CD4-positive, alpha-beta T cell treated with Interleukin-21 for 1 hour (primary cell): ENCODE measurements around the gene PRKCA.

Experiments
- DNase-seq: peaks from one replicate; pipeline ENCODE4 v3.0.0-alpha.2; 2020

PRKCA gene

GRCh38 chr17:66727634-66728570 is 425.5 kb downstream of the PRKCA start:
- peak; percentile 28 for DNase-seq

DNA sequence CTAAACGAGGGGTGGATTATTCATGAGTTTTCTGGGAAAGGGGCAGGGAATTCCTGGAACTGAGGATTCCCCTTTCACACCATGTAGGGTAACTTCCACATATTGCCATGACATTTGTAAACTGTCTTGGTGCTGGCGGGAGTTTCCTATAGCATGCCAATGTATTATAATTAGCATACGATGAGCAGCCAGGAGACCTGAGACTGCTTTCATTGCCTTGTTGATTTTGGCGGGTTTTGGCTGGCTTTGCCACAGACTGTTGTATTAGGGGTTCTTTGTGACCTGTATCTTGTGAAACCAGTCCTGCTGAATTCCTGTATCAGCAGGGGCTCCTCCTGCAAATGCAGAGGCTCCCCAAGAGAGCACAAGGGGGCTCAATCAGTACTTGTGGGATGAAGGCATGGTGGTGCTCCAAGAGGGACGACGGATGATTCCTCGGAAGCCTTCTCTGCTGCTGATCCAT is 428.1 kb downstream of the PRKCA start:
- no peak for DNase-seq

GRCh38 chr17:66733759-66734158 is 431.3 kb downstream of the PRKCA start:
- DNase-seq: no peak

DNA sequence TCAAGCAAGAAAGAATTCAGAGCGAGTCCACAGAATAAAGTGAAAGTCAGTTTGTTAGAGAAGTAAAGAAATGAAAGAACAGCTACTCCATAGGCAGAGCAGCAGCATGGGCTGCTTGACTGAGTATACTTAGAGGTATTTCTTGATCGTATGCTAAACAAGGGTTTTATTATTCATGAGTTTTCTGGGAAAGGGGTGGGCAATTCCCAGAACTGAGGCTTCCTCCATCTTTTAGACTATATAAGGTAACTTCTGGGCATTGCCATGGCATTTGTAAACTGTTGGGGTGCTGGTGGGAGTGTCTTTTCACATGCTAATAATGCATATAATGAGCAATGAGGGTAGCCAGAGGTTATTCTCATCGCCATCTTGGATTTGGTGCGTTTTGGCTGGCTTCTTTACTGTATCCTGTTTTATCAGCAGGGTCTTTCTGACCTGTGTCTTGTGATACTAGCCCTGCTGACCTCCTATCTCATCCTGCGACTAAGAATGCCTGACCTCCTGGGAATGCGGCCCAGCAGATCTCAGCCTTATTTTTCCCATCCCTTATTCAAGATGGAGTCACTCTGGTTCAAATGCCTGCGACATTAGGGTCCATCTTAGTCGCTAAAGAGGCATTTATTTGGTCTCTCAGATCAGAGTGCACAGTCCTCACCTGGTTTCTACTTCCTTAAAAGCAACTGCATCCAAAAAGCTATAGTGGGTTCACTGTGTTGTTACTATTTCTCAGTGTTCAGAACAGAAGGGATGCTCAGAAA is 432.0 kb downstream of the PRKCA start:
- DNase-seq: no peak

DNA sequence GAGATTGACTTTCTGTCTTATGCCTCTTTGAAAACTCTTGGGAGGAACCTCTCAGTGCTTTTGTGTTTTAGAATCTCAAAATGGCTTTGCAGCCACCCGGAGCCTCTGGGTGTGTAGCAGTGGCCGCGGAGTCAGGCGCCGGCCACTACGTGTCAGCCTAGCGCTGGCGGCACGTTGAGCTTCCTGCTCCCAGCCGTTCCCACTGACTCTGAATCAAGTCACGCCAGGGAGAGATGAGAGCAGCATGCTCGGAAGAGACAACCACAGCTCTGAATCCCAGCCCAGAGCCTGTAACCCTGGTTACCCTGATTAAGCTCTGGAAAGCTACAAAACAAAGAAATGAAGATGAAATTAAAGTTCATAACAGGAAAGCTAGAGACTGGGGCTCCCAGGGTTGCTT is 435.1 kb downstream of the PRKCA start:
- DNase-seq: no peak

GRCh38 chr17:66738301-66738700 is 435.9 kb downstream of the PRKCA start:
- no peak for DNase-seq

DNA sequence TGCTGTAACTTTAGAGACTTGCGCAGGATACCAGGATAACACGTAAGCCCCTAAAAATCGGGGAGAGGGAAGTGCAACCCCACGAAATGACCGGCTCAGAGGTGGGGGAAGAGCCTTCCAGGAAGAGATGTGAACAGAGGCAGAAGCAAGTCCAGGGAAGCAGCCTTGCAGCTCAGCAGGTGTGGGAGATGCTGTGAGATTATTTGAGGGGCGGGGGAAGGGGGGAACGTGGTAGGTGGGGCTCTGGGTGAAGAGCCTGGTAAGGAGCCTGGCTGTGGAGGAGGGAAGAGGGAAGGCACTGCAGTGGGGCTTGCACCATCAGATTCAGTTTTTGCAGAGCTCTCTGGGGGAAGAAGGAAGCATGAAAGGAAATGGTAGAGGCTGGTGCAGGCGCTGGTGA is 437.1 kb downstream of the PRKCA start:
- no peak for DNase-seq

DNA sequence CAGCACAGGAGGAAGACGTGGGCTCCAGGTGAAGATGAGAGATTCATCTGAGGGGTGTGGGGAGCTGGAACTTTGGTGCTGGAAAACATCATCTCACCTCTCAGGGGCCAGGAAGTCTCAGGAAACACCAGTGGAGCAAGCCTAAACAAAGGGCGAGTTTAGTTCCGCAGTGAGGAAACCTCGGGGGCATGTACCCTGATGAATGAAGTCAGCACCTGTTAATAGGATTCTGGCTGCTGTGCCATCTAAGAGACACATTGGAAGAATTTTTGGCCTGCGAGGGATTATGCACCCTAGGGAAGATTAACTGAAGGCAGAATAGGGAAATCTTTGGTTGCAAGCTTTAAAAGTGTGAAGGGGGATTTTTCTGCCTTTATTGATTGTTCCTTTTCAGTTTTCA is 437.8 kb downstream of the PRKCA start:
- no peak for DNase-seq

- DNase-seq: no peak
Measured at GRCh38 chr17:66743511-66743910, 441.1 kb downstream of the PRKCA start.

- DNase-seq: no peak
Measured at GRCh38 chr17:66746736-66747135, 444.3 kb downstream of the PRKCA start.

DNA sequence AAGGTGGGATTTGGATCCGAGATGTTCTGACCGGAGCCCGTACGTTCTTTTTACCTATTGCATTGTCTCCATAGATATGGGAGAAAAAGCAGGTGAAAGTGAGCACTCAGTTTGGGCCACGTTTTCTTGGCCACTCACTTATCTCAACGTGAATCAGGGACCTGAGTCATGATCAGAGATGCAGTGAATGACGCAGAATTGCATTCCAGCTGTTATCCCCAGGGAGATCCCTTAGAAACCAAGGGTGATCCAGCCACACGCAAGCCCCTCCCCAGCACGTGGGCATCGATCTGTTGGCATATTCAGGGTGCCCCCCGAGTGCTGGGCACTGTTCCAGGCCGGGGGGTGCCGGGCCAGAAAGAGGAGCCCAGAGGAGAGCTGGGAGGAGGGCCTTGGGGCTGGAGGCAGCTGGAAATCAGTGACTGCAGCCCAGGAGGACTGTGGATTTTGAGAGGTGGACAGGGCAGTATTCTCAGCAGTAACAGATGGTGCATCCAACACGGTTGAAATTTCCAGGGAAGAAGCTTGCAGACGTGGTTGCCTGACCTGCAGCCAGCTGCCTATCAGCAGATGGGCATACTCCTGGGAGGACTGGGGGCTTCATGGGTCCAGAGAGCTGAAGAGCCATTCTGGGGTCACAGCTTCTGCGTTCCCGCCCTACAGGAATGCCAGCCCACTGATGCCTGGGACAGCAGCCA is 445.3 kb downstream of the PRKCA start:
- no peak for DNase-seq

GRCh38 chr17:66748578-66748977 is 446.2 kb downstream of the PRKCA start:
- no peak for DNase-seq

DNA sequence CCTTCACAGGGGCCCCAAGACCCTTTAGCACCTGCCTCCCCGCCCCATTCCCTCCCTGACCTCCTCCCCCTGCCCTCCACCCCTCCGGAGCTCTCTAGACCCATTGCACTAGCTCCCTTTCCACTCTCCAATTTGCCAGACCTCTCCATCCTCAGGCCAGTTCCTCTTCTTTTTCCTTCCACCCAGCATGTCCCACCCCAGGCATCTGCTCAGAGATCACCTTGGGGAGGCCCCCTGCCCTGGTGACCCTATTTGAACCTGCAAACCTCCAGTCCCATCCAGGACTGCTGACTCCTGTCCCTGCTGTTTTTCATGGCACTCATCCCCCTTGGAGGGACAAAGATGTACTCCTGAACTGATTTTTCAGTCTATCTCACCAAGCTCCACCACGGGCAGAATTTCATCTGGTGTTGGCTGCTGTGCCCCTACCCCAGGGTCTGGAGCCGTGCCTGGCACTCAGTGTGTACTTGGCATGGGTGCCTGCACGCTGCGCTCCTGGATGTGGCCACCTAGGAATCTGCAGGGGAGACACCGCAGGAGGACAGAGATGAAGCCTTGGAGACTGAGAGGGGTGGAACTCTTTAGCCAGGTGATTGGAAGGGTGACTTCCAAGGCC is 446.9 kb downstream of the PRKCA start:
- DNase-seq: no peak

GRCh38 chr17:66750116-66750515 is 447.7 kb downstream of the PRKCA start:
- no peak for DNase-seq

DNA sequence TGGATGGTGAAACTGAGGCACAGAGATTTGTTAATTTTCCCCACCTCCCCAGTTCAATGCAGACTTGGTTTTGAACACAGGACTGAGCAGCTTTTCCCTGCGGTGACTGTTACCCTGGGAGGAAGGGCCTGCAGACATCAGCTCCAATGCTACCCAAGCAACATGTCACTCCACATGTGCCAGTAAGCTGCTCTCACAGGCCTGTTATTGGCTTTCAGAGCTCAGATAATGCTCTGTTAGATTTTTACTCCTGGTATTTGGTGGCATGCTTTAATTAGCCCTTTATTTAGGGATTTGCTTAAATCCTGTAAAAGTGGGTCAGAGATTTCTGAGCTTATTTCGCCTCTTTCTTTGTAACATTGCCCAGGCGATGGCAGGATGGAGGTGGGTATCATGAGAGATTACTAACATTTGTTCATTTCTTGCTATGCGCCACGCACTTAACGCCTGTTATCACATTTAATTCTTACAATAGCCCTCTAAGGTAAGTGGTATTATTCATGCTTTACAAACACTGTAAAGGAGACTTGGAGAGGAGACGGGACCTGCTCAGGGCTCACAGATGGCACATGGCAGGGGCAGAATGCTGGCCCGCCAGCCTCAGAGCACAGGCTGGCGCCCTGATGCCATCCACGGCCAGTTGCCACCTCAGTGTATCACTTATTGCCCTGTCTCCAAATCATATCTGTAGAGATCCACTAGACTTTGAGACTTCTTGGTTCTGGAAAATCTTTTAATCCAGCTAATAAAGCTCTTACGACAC is 448.5 kb downstream of the PRKCA start:
- no peak for DNase-seq

DNA sequence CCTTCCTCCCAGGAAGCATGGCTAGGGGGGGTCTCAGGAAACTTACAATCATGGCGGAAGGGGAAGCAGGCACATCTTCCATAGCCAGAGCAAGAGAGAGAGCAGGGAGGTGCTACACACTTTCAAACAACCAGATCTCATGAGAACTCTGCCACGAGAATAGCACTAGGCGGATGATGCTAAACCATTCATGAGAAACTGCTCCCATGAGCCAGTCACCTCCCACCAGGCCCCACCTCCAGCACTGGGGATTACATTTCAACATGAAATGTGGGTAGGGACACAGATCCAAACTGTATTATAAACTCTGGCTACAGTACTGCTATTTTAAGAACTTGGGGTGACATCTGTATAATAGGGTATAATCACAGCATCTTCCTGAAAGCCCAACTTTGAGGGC is 449.4 kb downstream of the PRKCA start:
- no peak for DNase-seq

DNA sequence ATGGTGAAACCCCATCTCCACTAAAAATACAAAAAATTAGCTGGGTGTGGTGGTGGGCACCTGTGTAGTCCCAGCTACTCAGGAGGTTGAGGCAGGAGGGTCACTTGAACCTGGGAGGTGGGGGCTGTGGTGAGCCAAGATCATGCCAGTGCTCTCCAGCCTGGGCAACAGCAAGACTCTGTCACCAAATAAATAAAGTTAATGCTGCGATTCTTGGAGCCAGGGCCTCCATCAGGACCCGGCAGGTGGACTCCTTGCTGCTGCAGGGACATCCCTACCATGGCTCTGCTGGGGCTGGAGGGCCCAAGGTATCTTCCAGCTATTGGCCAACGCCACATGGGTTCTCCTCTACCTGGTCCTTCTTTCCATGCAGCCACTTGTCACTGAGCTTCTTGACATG is 450.0 kb downstream of the PRKCA start:
- DNase-seq: no peak

DNA sequence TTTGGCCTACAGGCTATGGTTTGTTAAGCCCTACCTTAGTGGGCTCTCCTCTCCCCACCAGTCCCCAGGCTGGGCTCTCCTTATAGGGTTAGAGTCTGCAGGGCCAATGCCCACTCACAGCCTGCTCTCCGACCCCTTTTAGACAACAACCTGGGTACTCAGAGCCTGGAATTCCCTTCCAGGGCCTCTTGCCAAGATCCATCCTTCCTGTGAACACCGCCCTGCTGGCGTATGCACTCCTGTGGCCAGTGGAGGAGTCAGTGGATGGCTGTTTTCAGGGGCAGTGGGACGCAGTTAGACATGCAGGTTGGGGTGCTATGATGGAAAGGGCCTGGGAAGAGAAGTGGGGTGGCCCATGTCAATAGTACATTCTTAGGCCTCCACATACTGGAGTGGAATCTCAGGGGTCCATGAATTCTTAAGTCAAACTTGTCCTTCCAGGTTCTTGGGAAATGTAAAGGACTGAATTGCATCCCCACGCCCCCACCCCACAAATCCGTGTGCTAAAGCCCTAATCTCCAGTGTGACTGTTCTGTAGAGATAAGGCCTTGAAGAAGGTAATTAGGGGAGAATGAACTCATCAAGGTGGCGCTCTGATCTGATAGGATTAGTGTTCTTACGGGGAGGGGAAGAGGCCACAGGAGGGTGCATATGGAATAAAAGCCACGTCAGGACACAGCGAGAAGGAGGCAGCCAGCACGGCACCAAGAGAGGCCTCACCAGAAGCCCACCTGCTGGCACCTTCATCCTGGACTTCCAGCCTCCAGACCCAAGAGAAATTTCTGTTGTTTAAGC is 450.9 kb downstream of the PRKCA start:
- no peak for DNase-seq

- no peak for DNase-seq
Measured at GRCh38 chr17:66755101-66755943, 452.9 kb downstream of the PRKCA start.

DNA sequence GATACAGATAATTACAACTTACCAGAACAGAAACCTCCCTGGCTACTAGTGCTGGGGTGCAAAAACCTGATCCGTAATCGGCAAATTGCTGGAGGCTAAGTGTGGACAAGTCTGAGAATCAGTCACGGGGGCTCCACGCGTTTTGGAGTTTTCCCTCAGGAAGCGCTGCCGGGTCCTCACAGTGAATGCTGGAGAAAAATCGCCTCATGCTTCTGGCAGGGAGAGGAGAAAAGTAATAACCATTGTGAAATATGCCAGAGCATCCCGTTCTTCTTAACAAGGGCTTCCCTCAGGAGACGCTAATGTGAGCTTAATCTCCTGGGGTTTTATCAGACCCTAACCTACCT is 453.5 kb downstream of the PRKCA start:
- no peak for DNase-seq
